ENCODE data around the gene RBBP4. TPM values are rescaled to one million over a fixed set of nuclear protein-coding genes. Genes with fewer than 3 reads are reported as not detected.

Gene RBBP4
- total and polyA plus RNA-seq, 2 of the 13 experiments (the other 11 are each of a cell fraction or from before 2014, with no cell fraction given) = 64.4 to 166 TPM

GRCh38 chr1:32618673-32619221 lies 32.3 kb upstream of the RBBP4 start:
- Histone ChIP-seq H4K20me1 (ENCODE audit: insufficient read depth, low read length) (no peaks in the 10 kb centered on the region), H3K4me1 (ENCODE audit: insufficient read depth, low read length) (no peaks in the 10 kb centered on the region), H3K9me3 (ENCODE audit: low read length) (no peaks in the 10 kb centered on the region), H3K4me2 (ENCODE audit: low read depth, low read length) (no peak overlapping the region), H3K27ac (ENCODE audit: extremely low read length, insufficient read depth, low read length) (no peak overlapping the region), H3K9ac (ENCODE audit: insufficient read depth, low read depth, low read length) (no peak overlapping the region), H2AFZ (ENCODE audit: low read length) (no peak overlapping the region), H3K36me3 (replicated peaks in 1 of 2; ENCODE audit: control insufficient read depth in 1 of 2, insufficient read depth in 2 of 2, low read length in 2 of 2) (peaks cover 0 to 4% of the 10 kb centered on the region in 2 experiments; a peak in 1 of 5 replicates), H3K27me3 (ENCODE audit: control insufficient read depth in 1 of 2, insufficient read depth in 2 of 2, low read length in 2 of 2) (no peaks in the 10 kb centered on the region), H3K4me3 (replicated peaks in 1 of 3; ENCODE audit: insufficient read depth in 1 of 3, low read depth in 2 of 3, low read length in 3 of 3) (no peak overlapping the region), H3K79me2 (ENCODE audit: insufficient read depth, low read length) (no peaks in the 10 kb centered on the region)
- 100% methylated on average over 5 of the region's 5 CpGs for WGBS (ENCODE audit: low lambda C conversion rate)
- intact Hi-C loops (cut with micrococcal nuclease; ENCODE audit: unreplicated experiment) (no loop called here), in situ Hi-C loops (cut with HindIII; ENCODE audit: extremely low pct_ligation_motif_present, low pct_unique_long_range_greater_than_20kb) (no loop called here)
- ChIA-PET CTCF (ENCODE audit: low intra/inter-chr PET ratio, low total read pairs) (no interaction called here), POLR2A (no interaction called here)
- ATAC-seq = no peak; the same call in 2 of the 3 replicates
- BruUV-seq (replicated peaks) = no TSS peak
- TF ChIP-seq NPAS2 (CRISPR knock-in tag; IDR thresholded peaks at IDR 0.05; ENCODE audit: borderline replicate concordance) (no peak), ZNF20 (CRISPR knock-in tag; IDR thresholded peaks at IDR 0.05) (peak; percentile 92; the same call in 1 of the 2 replicates), RAD51 (IDR thresholded peaks at IDR 0.05; ENCODE audit: borderline replicate concordance) (no peak)
- DNase-seq (ENCODE audit: low spot score) = no peak
- no peak for FAIRE-seq

DNA sequence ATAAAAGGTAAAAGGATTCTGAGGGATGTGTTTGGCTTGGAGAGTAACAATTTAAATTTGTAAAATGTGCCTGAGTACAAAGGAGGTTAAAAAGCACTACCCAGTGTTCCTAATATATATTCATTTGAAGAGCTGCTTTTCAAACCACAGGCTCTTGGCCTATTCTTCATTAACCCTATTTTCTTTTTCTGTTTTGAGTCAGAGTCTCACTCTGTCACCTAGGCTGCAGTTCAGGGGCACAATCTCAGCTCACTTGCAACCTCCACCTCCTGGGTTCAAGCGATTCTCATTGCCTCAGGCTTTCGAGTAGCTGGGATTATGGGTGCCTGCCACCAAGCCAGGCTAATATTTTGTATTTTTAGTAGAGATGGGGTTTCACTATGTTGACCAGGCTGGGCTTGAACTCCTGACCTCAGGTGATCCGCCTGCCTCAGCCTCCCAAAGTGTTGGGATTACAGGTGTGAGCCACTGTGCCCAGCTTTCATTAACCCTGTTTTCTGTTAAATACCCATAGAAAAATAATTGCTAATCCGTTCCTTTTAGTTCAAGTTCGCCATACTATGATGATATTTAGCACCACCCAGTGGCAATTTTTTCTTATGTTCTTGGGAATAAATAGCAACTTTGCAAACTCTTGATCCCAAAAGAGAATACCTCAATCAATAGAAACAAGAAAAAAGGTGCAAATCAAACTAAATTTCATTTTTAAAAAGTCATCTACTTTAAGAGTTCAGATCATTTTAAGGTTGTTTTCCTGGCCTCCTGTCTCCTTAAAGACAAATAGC lies 31.1 kb upstream of the RBBP4 start:
- no peaks in the 10 kb centered on the region for H3K9me3 ChIP-seq (ENCODE audit: low read length)
- FAIRE-seq (peak; percentile 18), ATAC-seq (no peak), DNase-seq (ENCODE audit: low spot score) (peak; percentile 11)
- TF ChIP-seq WIZ (CRISPR knock-in tag; IDR thresholded peaks at IDR 0.05) = no peak
- TF ChIP-seq, protein P1, sequence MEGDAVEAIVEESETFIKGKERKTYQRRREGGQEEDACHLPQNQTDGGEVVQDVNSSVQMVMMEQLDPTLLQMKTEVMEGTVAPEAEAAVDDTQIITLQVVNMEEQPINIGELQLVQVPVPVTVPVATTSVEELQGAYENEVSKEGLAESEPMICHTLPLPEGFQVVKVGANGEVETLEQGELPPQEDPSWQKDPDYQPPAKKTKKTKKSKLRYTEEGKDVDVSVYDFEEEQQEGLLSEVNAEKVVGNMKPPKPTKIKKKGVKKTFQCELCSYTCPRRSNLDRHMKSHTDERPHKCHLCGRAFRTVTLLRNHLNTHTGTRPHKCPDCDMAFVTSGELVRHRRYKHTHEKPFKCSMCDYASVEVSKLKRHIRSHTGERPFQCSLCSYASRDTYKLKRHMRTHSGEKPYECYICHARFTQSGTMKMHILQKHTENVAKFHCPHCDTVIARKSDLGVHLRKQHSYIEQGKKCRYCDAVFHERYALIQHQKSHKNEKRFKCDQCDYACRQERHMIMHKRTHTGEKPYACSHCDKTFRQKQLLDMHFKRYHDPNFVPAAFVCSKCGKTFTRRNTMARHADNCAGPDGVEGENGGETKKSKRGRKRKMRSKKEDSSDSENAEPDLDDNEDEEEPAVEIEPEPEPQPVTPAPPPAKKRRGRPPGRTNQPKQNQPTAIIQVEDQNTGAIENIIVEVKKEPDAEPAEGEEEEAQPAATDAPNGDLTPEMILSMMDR (CRISPR knock-in tag; IDR thresholded peaks at IDR 0.05) = peak; percentile 20; the same call in 1 of the 2 replicates
- H4K20me1 ChIP-seq (ENCODE audit: insufficient read depth, low read length) = no peaks in the 10 kb centered on the region
- peaks cover 0 to 4% of the 10 kb centered on the region in 2 experiments; a peak in 2 of 5 replicates for H3K36me3 ChIP-seq (replicated peaks in 1 of 2; ENCODE audit: control insufficient read depth in 1 of 2, insufficient read depth in 2 of 2, low read length in 2 of 2)
- intact Hi-C loops (cut with micrococcal nuclease; ENCODE audit: unreplicated experiment) (loop anchor here (5.0 kb wide), 1 partner anchor 98 kb away; no protein-coding TSS in a partner anchor), in situ Hi-C loops (cut with HindIII; ENCODE audit: extremely low pct_ligation_motif_present, low pct_unique_long_range_greater_than_20kb) (no loop called here)
- CTCF ChIA-PET (ENCODE audit: low intra/inter-chr PET ratio, low total read pairs) = interaction anchor here (1.1 kb wide), 1 partner anchor 172 kb away, joined by 4 read pairs; no protein-coding TSS in a partner anchor
- no peaks in the 10 kb centered on the region for H3K4me1 ChIP-seq (ENCODE audit: insufficient read depth, low read length)
- H3K4me2 ChIP-seq (ENCODE audit: low read depth, low read length) = no peak overlapping the region
- WGBS (ENCODE audit: low lambda C conversion rate) = 92% methylated on average over 5 of the region's 5 CpGs
- H3K27me3 ChIP-seq (ENCODE audit: control insufficient read depth in 1 of 2, insufficient read depth in 2 of 2, low read length in 2 of 2) = no peaks in the 10 kb centered on the region
- H2AFZ ChIP-seq (ENCODE audit: low read length) = no peak overlapping the region
- POLR2A ChIA-PET = no interaction called here
- no peak overlapping the region for H3K4me3 ChIP-seq (replicated peaks in 1 of 3; ENCODE audit: insufficient read depth in 1 of 3, low read depth in 2 of 3, low read length in 3 of 3)
- H3K79me2 ChIP-seq (ENCODE audit: insufficient read depth, low read length) = no peaks in the 10 kb centered on the region
- BruUV-seq (replicated peaks) = no TSS peak
- H3K27ac ChIP-seq (ENCODE audit: extremely low read length, insufficient read depth, low read length) = no peak overlapping the region
- H3K9ac ChIP-seq (ENCODE audit: insufficient read depth, low read depth, low read length) = no peak overlapping the region
